Non-pigmented ciliary epithelial cell (primary cell): ENCODE results near the gene USP24.
"Not testable (repeated sequence)": the region's sequence is repeated elsewhere in the genome, so short reads cannot be mapped to it uniquely, and the experiment has no call there.

Experiments
- DNase-seq: peaks from one replicate; pipeline ENCODE4 v3.0.0-alpha.2; 2010; ENCODE audit warnings: low read depth

Gene USP24

GRCh38 chr1:55229726-55230125, 14.6 kb upstream of the USP24 start:
- not testable (repeated sequence) for DNase-seq

GRCh38 chr1:55225228-55225627, 10.1 kb upstream of the USP24 start:
- DNase-seq = no peak

- no peak for DNase-seq
Observed at GRCh38 chr1:55224729-55225128, 9.6 kb upstream of the USP24 start.

- DNase-seq = no peak
Observed at GRCh38 chr1:55222152-55222551, 7.0 kb upstream of the USP24 start.

GRCh38 chr1:55217226-55217986, 2.2 kb upstream of the USP24 start:
- no peak for DNase-seq

- no peak for DNase-seq
Observed at GRCh38 chr1:55216096-55216495, 932 bp upstream of the USP24 start.

GRCh38 chr1:55214934-55215193, 300 bp downstream of the USP24 start:
- DNase-seq = no peak

- no peak for DNase-seq
Observed at GRCh38 chr1:55214212-55214933, 791 bp downstream of the USP24 start.

GRCh38 chr1:55213885-55214211, 1.3 kb downstream of the USP24 start:
- DNase-seq = no peak

GRCh38 chr1:55213151-55213884, 1.8 kb downstream of the USP24 start:
- DNase-seq = no peak

- DNase-seq = no peak
Observed at GRCh38 chr1:55212349-55213150, 2.6 kb downstream of the USP24 start.

- no peak for DNase-seq
Observed at GRCh38 chr1:55211863-55212262, 3.3 kb downstream of the USP24 start.

- no peak for DNase-seq
Observed at GRCh38 chr1:55210990-55211801, 4.0 kb downstream of the USP24 start.

GRCh38 chr1:55209247-55209646, 5.9 kb downstream of the USP24 start:
- DNase-seq = no peak

- DNase-seq = no peak
Observed at GRCh38 chr1:55206210-55206609, 9.0 kb downstream of the USP24 start.

GRCh38 chr1:55204997-55205396, 10.2 kb downstream of the USP24 start:
- no peak for DNase-seq

GRCh38 chr1:55203064-55203463, 12.1 kb downstream of the USP24 start:
- DNase-seq = no peak

- DNase-seq = no peak
Observed at GRCh38 chr1:55200667-55201066, 14.5 kb downstream of the USP24 start.

- DNase-seq = not testable (repeated sequence)
Observed at GRCh38 chr1:55199735-55200134, 15.4 kb downstream of the USP24 start.

- DNase-seq = no peak
Observed at GRCh38 chr1:55198044-55198443, 17.1 kb downstream of the USP24 start.

- no peak for DNase-seq
Observed at GRCh38 chr1:55197099-55197498, 18.1 kb downstream of the USP24 start.
